ENCODE measurements around the gene KIF26A.

DNA sequence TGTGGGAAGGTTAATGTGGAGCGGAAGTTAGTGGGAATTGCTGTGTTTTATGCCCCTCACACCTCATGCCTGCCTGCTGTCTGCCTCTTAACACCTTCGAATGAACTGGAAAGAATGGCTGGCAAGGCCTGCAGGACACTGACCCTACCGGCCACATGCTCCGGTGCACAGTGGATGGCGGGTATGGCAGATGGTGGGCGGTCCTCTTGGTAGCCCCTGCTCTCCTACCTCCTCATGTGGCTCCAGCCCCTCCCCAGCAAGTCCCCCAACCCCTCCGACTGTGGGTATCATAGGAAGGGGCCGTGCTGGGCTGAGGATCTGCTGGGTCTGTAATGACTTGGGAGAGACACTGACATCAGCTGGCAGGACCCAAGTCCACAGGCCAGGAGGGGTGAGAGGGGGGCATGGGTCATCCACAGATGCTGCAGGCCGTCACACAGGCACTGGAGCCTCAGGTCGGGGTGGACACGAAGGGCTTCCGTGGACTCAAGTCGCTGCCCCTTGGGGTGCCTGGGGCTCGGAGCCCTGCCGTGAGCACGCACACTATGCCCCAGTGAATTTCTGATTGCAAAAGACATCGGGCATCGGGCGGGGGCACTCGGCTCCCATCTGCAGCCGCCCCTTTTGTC, 77.4 kb downstream of the KIF26A start:
- TF ChIP-seq, protein P1, sequence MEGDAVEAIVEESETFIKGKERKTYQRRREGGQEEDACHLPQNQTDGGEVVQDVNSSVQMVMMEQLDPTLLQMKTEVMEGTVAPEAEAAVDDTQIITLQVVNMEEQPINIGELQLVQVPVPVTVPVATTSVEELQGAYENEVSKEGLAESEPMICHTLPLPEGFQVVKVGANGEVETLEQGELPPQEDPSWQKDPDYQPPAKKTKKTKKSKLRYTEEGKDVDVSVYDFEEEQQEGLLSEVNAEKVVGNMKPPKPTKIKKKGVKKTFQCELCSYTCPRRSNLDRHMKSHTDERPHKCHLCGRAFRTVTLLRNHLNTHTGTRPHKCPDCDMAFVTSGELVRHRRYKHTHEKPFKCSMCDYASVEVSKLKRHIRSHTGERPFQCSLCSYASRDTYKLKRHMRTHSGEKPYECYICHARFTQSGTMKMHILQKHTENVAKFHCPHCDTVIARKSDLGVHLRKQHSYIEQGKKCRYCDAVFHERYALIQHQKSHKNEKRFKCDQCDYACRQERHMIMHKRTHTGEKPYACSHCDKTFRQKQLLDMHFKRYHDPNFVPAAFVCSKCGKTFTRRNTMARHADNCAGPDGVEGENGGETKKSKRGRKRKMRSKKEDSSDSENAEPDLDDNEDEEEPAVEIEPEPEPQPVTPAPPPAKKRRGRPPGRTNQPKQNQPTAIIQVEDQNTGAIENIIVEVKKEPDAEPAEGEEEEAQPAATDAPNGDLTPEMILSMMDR (IDR thresholded peaks at IDR 0.05; ENCODE audit: poor library complexity), result no peak
- no peak for TF ChIP-seq EZH2 (IDR thresholded peaks at IDR 0.05; ENCODE audit: borderline replicate concordance)

Data from hepatocyte (in vitro differentiated cells).